HG03280 (cell line): ENCODE results near the gene SNX13.
"Not testable (repeated sequence)": the region's sequence is repeated elsewhere in the genome, so short reads cannot be mapped to it uniquely, and the experiment has no call there.

Source experiments
- ATAC-seq: cut with Tn5 transposase; IDR thresholded peaks from one replicate; pipeline ENCODE4 v1.9.1; 2021; ENCODE audit warnings: mild to moderate bottlenecking, moderate library complexity; ENCODE audit not compliant: unreplicated experiment

The SNX13 gene

GRCh38 chr7:17854261-17855047 is 85.8 kb downstream of the SNX13 start:
- no peak for ATAC-seq

- ATAC-seq, result no peak
Observed at GRCh38 chr7:17852361-17852760, 87.9 kb downstream of the SNX13 start.

GRCh38 chr7:17849504-17849903 is 90.8 kb downstream of the SNX13 start:
- ATAC-seq, result no peak

GRCh38 chr7:17848516-17848915 is 91.8 kb downstream of the SNX13 start:
- ATAC-seq, result no peak

- no peak for ATAC-seq
Observed at GRCh38 chr7:17846935-17847334, 93.4 kb downstream of the SNX13 start.

GRCh38 chr7:17845197-17845547 is 95.1 kb downstream of the SNX13 start:
- ATAC-seq, result no peak

GRCh38 chr7:17844514-17845196 is 95.6 kb downstream of the SNX13 start:
- ATAC-seq, result no peak

GRCh38 chr7:17844022-17844421 is 96.3 kb downstream of the SNX13 start:
- ATAC-seq, result no peak

DNA sequence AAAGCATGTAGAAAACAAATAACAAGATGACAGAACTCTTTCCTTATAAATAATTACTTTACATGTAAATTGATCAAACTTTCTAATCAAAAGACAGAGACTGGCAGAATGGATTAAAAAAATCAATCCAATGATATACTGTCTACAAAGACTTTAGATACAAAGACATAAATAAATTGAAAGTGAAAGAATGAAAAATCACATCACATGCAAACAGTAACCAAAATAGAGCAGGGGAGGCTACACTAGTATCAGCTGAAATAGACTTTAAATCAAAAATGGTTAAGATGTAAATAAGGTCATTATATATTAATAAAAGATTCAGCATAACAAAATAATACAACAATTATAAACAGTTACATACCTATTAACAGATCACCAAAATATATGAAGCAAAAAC is 97.3 kb downstream of the SNX13 start:
- ATAC-seq, result no peak

- no peak for ATAC-seq
Observed at GRCh38 chr7:17832820-17833355, 107.4 kb downstream of the SNX13 start.

- ATAC-seq, result no peak
Observed at GRCh38 chr7:17832242-17832641, 108.1 kb downstream of the SNX13 start.

GRCh38 chr7:17830206-17830605 is 110.1 kb downstream of the SNX13 start:
- no peak for ATAC-seq

DNA sequence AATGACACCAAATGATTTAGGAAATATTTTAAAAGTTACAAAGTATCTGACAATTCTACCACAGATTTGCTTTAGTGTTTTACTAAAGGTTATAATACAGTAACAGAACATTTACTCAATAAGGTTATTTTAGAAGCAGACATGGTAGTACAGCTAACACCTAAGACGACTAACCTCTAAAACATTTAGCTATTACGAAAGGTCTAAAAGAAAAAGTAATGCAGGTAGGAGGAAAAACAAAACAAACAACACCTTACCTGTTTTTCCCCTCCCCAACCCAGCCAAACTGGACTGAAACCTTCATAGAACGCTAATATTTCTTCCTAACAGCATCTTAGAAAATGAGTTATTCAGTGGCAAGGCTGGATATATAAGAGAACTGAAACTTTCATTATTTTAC is 111.3 kb downstream of the SNX13 start:
- no peak for ATAC-seq

DNA sequence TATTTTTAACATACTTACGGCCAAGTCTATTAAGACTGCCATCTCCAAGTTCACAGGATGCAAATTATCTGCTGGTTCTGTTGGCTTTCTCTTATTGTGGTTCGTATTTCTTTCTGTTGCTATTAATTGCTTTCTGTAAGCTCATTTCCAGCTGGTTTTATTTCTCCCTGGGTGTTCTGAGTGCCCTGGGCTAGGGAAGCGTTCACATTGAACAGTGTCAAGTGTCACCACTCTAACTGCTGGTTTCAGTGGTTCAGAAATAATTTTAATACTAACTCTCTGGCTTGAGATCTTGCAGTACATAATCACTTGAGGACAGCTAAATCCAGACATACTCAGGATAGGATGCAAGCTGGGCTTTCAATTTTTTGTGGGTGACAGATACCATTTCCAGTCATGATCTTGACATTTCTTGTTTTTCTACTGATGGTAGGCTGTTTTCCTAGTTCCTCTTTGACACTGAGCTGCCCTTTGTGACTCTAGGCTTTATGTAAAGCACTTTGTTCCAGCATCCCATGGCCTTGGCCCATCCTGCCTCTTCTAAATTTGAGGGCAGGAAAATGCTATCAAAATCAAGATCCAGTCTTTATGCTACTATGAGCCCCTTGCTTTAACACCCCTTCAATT is 117.6 kb downstream of the SNX13 start:
- ATAC-seq, result no peak

GRCh38 chr7:17816903-17817302 is 123.4 kb downstream of the SNX13 start:
- ATAC-seq, result no peak

- no peak for ATAC-seq
Observed at GRCh38 chr7:17815318-17815717, 125.0 kb downstream of the SNX13 start.

GRCh38 chr7:17814058-17814457 is 126.2 kb downstream of the SNX13 start:
- ATAC-seq, result no peak

- ATAC-seq, result not testable (repeated sequence)
Observed at GRCh38 chr7:17809215-17809614, 131.1 kb downstream of the SNX13 start.

- ATAC-seq, result no peak
Observed at GRCh38 chr7:17807242-17807641, 133.1 kb downstream of the SNX13 start.

GRCh38 chr7:17806631-17807030 is 133.7 kb downstream of the SNX13 start:
- no peak for ATAC-seq

DNA sequence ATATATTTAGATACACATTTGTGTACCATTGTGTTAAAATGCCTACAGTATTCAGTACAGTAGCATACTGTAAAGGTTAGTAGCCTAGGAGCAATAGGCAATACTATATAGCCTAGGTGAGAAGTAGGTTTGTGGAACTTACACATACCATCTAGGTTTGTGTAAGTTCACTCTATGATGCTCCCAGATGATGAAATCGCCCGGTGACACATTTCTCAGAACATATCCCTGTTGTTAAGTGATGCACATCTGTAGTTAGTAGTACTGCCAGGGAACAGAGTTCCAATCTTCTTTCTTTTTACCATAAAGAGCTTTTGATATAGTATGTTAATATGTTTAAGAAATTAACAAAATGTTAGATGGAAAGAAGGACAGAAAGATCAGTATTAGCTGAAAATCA is 138.2 kb downstream of the SNX13 start:
- no peak for ATAC-seq
